Measurements from ENCODE around the gene KCTD14. TPM values are rescaled to one million over a fixed set of nuclear protein-coding genes. Genes with fewer than 3 reads are reported as not detected.

The KCTD14 gene
- total and polyA plus RNA-seq, 9 of the 15 experiments (the other 6 are each of a cell fraction or from before 2014, with no cell fraction given), result 0.04 to 0.30 (median 0.11) TPM; not detected in 2

DNA sequence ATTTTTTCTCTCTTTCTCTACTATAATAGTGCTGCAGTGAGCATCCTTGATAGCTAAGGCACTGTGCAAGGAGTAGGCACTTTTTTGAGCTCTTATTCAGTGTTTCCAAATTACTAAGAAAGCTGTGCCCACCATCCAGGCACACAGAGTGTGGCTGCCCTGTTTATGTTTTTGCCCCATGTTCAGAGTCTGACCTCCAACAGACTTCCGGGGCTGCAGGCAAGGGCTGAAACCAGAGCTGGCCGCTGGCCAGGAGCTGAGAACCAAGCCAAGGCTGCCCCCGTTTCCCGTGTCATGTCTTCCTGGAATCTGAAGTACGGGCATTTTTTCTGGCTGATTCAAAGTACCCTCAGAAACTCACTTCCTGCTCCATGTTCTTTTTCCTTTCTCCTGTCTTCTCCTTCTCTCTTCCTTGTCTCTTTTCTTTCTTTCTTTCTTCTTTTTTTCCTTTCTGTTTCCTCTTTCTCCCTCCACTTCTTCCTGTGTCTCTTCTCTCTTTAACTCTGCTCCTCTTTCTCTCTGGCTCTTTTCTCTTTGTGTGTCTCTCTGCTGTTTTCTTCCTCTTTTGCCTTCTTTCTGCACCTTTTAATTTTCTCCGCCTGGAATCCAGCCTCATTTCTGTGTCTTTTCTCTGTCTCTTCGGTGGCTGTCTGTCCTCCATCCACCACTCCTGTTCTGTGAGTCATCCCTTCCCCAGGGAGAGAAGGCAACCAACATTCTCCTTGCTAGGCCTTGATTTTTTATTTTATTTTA, 17.0 kb upstream of the KCTD14 start:
- H3K4me2 ChIP-seq (ENCODE audit: insufficient read depth, low read length), result peak overlapping the region; percentile 62
- in situ Hi-C loops (cut with MboI), result no loop called here
- ATAC-seq (peak; percentile 80), DNase-seq (ENCODE audit: extremely low read depth in 1 of 4, low spot score in 3 of 4) (peak; percentile 50 to 93 (median 67)), FAIRE-seq (peak; percentile 91)
- peaks cover 22 to 25% of the 10 kb centered on the region in 2 experiments for H3K4me1 ChIP-seq (replicated peaks in 1 of 2; ENCODE audit: control insufficient read depth in 2 of 2, insufficient read depth in 2 of 2, low read length in 2 of 2)
- no TSS peak for BruUV-seq (replicated peaks)
- ChIA-PET CTCF (ENCODE audit: low intra/inter-chr PET ratio) (interaction anchor here (0.7 kb wide), 1 partner anchor 240 kb away, joined by 3 read pairs; no protein-coding TSS in a partner anchor), POLR2A (interaction anchor here (0.7 to 1.4 kb wide), 7 partner anchors 8 to 244 kb away, joined by 3 to 4 read pairs (median 3); partner anchors contain the start of gene THRSP)
- peak overlapping the region; percentile 67 for H3K9ac ChIP-seq (ENCODE audit: insufficient read depth in 1 of 2, low read depth in 2 of 2, low read length in 2 of 2)
- peak overlapping the region; percentile 75 for H3K27ac ChIP-seq (ENCODE audit: extremely low read depth, low read depth, low read length)
- no peaks in the 10 kb centered on the region for H3K36me3 ChIP-seq (ENCODE audit: control insufficient read depth, insufficient read depth, low read length)
- peak overlapping the region; percentile 95 for H2AFZ ChIP-seq (ENCODE audit: low read depth, low read length)
- no peaks in the 10 kb centered on the region for H3K79me2 ChIP-seq (ENCODE audit: control insufficient read depth, insufficient read depth, low read length)
- no peaks in the 10 kb centered on the region; a peak in 1 of 5 replicates for H3K27me3 ChIP-seq (ENCODE audit: control insufficient read depth in 2 of 2, insufficient read depth in 2 of 2, low read length in 2 of 2)
- WGBS (ENCODE audit: insufficient coverage, low coverage, missing lambda C conversion rate), result 6% methylated on average over 7 of the region's 7 CpGs
- H3K4me3 ChIP-seq, result 0 out of 2 replicates have a peak overlapping the region, but pooled peaks have one; percentile 3
- H3K9me1 ChIP-seq (ENCODE audit: control insufficient read depth, insufficient read depth, low read length), result no peaks in the 10 kb centered on the region
- H4K20me1 ChIP-seq (replicated peaks; ENCODE audit: control insufficient read depth, insufficient read depth, low read length), result no peaks in the 10 kb centered on the region
- no peaks in the 10 kb centered on the region for H3K9me3 ChIP-seq (replicated peaks; ENCODE audit: control insufficient read depth, insufficient read depth, low read depth, low read length)
- intact Hi-C loops (cut with micrococcal nuclease), result loop anchor here (10.0 kb wide), 1 partner anchor 385 kb away; no protein-coding TSS in a partner anchor
- TF ChIP-seq ZBTB40 (IDR thresholded peaks at IDR 0.05), result peak; percentile 69
- TF ChIP-seq ZBTB40 (CRISPR knock-in tag; IDR thresholded peaks at IDR 0.05), result no peak
- no peak for TF ChIP-seq NELFE (IDR thresholded peaks at IDR 0.05; ENCODE audit: insufficient read depth, insufficient read length)
- TF ChIP-seq TARDBP (IDR thresholded peaks at IDR 0.05), result no peak
- TF ChIP-seq FOXK1 (CRISPR knock-in tag; IDR thresholded peaks at IDR 0.05; ENCODE audit: borderline replicate concordance), result no peak
- TF ChIP-seq ILK (tag; IDR thresholded peaks at IDR 0.05; ENCODE audit: borderline replicate concordance, low read depth), result no peak
- TF ChIP-seq ZNF316 (IDR thresholded peaks at IDR 0.05), result peak; percentile 56
- no peak for TF ChIP-seq ZNF785 (CRISPR knock-in tag; IDR thresholded peaks at IDR 0.05)
- 0 out of 2 replicates have a peak, but pooled peaks have one; percentile 20 for TF ChIP-seq ZBTB5 (IDR thresholded peaks at IDR 0.05)
- TF ChIP-seq ADNP (tag; IDR thresholded peaks at IDR 0.05), result no peak
- no peak for TF ChIP-seq ZNF507 (tag; conservative IDR thresholded peaks at IDR 0.05)
